Measurements from ENCODE around the gene RYR3. TPM values are rescaled to one million over a fixed set of nuclear protein-coding genes. Genes with fewer than 3 reads are reported as not detected.

The RYR3 gene
- total and polyA plus RNA-seq, 2 of the 13 experiments (the other 11 are each of a cell fraction or from before 2014, with no cell fraction given), result not detected

DNA sequence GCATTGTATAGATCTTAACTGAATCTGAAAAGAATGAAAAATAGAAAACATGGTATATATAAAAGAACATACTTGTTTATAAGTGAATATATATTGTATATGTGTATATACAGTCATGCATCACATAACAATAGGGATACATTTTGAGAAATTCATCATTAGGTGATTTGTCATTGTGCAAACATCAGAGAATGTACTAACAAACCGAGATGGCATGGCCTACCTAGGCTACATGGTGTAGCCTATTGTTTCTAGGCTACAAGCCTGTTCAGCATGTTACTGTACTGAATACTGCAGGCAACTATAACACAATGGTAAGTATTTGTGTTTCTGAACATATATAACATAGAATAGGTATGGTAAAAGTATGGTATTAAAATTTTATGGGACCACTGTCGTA is 592.9 kb downstream of the RYR3 start:
- Histone ChIP-seq H3K36me3 (replicated peaks in 1 of 2; ENCODE audit: control insufficient read depth in 1 of 2, insufficient read depth in 2 of 2, low read length in 2 of 2) (no peaks in the 10 kb centered on the region), H3K4me1 (ENCODE audit: insufficient read depth, low read length) (no peaks in the 10 kb centered on the region), H4K20me1 (ENCODE audit: insufficient read depth, low read length) (no peaks in the 10 kb centered on the region), H3K79me2 (ENCODE audit: insufficient read depth, low read length) (no peaks in the 10 kb centered on the region), H3K4me3 (replicated peaks in 1 of 3; ENCODE audit: insufficient read depth in 1 of 3, low read depth in 2 of 3, low read length in 3 of 3) (no peak overlapping the region), H3K4me2 (ENCODE audit: low read depth, low read length) (no peak overlapping the region), H3K9me3 (ENCODE audit: low read length) (no peaks in the 10 kb centered on the region), H3K27me3 (ENCODE audit: control insufficient read depth in 1 of 2, insufficient read depth in 2 of 2, low read length in 2 of 2) (no peaks in the 10 kb centered on the region; a peak in 1 of 5 replicates), H2AFZ (ENCODE audit: low read length) (no peak overlapping the region), H3K9ac (ENCODE audit: insufficient read depth, low read depth, low read length) (no peak overlapping the region), H3K27ac (ENCODE audit: extremely low read length, insufficient read depth, low read length) (no peak overlapping the region)
- in situ Hi-C loops (cut with HindIII; ENCODE audit: extremely low pct_ligation_motif_present, low pct_unique_long_range_greater_than_20kb) (no loop called here), intact Hi-C loops (cut with micrococcal nuclease; ENCODE audit: unreplicated experiment) (no loop called here)
- BruUV-seq (replicated peaks), result no TSS peak
- ATAC-seq, result no peak
- no peak for TF ChIP-seq SPEN (CRISPR knock-in tag; IDR thresholded peaks at IDR 0.05; ENCODE audit: low read depth)
- TF ChIP-seq NR3C1 (CRISPR knock-in tag; IDR thresholded peaks at IDR 0.05), result no peak
- TF ChIP-seq U2AF2 (IDR thresholded peaks at IDR 0.05; ENCODE audit: low read depth, low read length), result no peak
- ChIA-PET POLR2A (no interaction called here), CTCF (ENCODE audit: low intra/inter-chr PET ratio, low total read pairs) (no interaction called here)
- DNase-seq (ENCODE audit: low spot score), result no peak
- WGBS (ENCODE audit: low lambda C conversion rate), result 77% methylated on average over 2 of the region's 2 CpGs
- no peak for FAIRE-seq

DNA sequence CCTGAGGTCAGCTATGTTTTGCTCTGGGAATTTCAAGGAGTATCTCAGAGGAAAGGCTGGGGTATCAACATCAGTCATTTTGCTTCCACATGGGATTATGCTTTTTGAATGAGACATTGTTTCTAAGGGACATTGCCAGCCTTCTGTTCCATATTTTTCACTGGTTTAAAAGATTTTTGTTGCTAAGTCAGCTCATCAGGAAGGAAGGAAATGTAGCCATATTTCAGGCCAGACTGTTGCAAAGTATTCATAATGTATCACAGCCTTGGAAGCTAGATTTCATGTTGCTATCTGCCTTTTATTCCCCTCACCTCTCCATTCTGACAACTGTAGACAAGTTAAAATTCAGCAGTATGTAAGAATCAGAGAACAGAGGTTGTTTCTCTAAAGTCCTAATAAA is 596.6 kb downstream of the RYR3 start:
- BruUV-seq (replicated peaks), result no TSS peak
- Histone ChIP-seq H3K9me3 (ENCODE audit: low read length) (no peaks in the 10 kb centered on the region), H3K4me2 (ENCODE audit: low read depth, low read length) (no peak overlapping the region), H3K27me3 (ENCODE audit: control insufficient read depth in 1 of 2, insufficient read depth in 2 of 2, low read length in 2 of 2) (no peaks in the 10 kb centered on the region; a peak in 1 of 5 replicates), H4K20me1 (ENCODE audit: insufficient read depth, low read length) (no peaks in the 10 kb centered on the region), H3K4me1 (ENCODE audit: insufficient read depth, low read length) (peaks cover 2% of the 10 kb centered on the region; the same call in 1 of the 2 replicates), H2AFZ (ENCODE audit: low read length) (no peak overlapping the region), H3K9ac (ENCODE audit: insufficient read depth, low read depth, low read length) (no peak overlapping the region), H3K27ac (ENCODE audit: extremely low read length, insufficient read depth, low read length) (no peak overlapping the region), H3K4me3 (replicated peaks in 1 of 3; ENCODE audit: insufficient read depth in 1 of 3, low read depth in 2 of 3, low read length in 3 of 3) (no peak overlapping the region), H3K36me3 (replicated peaks in 1 of 2; ENCODE audit: control insufficient read depth in 1 of 2, insufficient read depth in 2 of 2, low read length in 2 of 2) (no peaks in the 10 kb centered on the region), H3K79me2 (ENCODE audit: insufficient read depth, low read length) (no peaks in the 10 kb centered on the region)
- FAIRE-seq (no peak), ATAC-seq (no peak), DNase-seq (ENCODE audit: low spot score) (no peak)
- intact Hi-C loops (cut with micrococcal nuclease; ENCODE audit: unreplicated experiment) (no loop called here), in situ Hi-C loops (cut with HindIII; ENCODE audit: extremely low pct_ligation_motif_present, low pct_unique_long_range_greater_than_20kb) (no loop called here)
- no peak for TF ChIP-seq PPARG (CRISPR knock-in tag; conservative IDR thresholded peaks at IDR 0.05)
- no peak for TF ChIP-seq HNRNPLL (IDR thresholded peaks at IDR 0.05; ENCODE audit: low read depth, low read length, poor library complexity, severe bottlenecking)
- no peak for TF ChIP-seq RFXAP (CRISPR knock-in tag; IDR thresholded peaks at IDR 0.05; ENCODE audit: borderline replicate concordance)
- TF ChIP-seq, protein P1, sequence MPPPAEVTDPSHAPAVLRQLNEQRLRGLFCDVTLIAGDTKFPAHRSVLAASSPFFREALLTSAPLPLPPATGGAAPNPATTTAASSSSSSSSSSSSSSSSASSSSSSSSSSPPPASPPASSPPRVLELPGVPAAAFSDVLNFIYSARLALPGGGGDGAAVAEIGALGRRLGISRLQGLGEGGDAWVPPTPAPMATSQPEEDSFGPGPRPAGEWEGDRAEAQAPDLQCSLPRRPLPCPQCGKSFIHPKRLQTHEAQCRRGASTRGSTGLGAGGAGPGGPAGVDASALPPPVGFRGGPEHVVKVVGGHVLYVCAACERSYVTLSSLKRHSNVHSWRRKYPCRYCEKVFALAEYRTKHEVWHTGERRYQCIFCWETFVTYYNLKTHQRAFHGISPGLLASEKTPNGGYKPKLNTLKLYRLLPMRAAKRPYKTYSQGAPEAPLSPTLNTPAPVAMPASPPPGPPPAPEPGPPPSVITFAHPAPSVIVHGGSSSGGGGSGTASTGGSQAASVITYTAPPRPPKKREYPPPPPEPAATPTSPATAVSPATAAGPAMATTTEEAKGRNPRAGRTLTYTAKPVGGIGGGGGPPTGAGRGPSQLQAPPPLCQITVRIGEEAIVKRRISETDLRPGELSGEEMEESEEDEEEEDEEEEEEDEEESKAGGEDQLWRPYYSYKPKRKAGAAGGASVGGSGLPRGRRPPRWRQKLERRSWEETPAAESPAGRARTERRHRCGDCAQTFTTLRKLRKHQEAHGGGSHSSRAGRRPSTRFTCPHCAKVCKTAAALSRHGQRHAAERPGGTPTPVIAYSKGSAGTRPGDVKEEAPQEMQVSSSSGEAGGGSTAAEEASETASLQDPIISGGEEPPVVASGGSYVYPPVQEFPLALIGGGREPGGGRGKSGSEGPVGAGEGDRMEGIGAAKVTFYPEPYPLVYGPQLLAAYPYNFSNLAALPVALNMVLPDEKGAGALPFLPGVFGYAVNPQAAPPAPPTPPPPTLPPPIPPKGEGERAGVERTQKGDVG (CRISPR knock-in tag; IDR thresholded peaks at IDR 0.05; ENCODE audit: borderline replicate concordance), result no peak
- no peak for TF ChIP-seq ZNF619 (CRISPR knock-in tag; IDR thresholded peaks at IDR 0.05)
- TF ChIP-seq ZNF274 (CRISPR knock-in tag; IDR thresholded peaks at IDR 0.05), result no peak
- TF ChIP-seq, protein P2, sequence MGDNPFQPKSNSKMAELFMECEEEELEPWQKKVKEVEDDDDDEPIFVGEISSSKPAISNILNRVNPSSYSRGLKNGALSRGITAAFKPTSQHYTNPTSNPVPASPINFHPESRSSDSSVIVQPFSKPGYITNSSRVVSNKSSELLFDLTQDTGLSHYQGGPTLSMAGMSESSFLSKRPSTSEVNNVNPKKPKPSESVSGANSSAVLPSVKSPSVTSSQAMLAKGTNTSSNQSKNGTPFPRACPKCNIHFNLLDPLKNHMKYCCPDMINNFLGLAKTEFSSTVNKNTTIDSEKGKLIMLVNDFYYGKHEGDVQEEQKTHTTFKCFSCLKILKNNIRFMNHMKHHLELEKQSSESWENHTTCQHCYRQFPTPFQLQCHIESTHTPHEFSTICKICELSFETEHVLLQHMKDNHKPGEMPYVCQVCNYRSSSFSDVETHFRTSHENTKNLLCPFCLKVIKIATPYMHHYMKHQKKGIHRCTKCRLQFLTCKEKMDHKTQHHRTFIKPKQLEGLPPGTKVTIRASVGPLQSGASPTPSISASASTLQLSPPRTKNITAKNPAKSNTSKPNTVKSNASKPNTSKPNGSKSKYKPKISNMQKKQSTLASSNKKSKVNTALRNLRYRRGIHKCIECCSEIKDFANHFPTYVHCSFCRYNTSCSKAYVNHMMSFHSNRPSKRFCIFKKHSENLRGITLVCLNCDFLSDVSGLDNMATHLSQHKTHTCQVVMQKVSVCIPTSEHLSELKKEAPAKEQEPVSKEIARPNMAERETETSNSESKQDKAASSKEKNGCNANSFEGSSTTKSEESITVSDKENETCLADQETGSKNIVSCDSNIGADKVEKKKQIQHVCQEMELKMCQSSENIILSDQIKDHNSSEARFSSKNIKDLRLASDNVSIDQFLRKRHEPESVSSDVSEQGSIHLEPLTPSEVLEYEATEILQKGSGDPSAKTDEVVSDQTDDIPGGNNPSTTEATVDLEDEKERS (CRISPR knock-in tag; IDR thresholded peaks at IDR 0.05), result no peak
- no peak for TF ChIP-seq NRL (CRISPR knock-in tag; IDR thresholded peaks at IDR 0.05; ENCODE audit: borderline replicate concordance)
- no peak for TF ChIP-seq ZNF260 (CRISPR knock-in tag; IDR thresholded peaks at IDR 0.05; ENCODE audit: borderline replicate concordance, low read depth)
- TF ChIP-seq, protein P3, sequence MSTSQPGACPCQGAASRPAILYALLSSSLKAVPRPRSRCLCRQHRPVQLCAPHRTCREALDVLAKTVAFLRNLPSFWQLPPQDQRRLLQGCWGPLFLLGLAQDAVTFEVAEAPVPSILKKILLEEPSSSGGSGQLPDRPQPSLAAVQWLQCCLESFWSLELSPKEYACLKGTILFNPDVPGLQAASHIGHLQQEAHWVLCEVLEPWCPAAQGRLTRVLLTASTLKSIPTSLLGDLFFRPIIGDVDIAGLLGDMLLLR (CRISPR knock-in tag; IDR thresholded peaks at IDR 0.05), result no peak
- ChIA-PET CTCF (ENCODE audit: low intra/inter-chr PET ratio, low total read pairs) (no interaction called here), POLR2A (no interaction called here)

Measured in HepG2 (cell line).